SIG-M5 (cell line): ENCODE measurements around the gene TRIM8.

Experiments
- DNase-seq: peaks from one replicate; lab custom pipeline; 2025; lab: John Stamatoyannopoulos, UW

The TRIM8 gene

DNA sequence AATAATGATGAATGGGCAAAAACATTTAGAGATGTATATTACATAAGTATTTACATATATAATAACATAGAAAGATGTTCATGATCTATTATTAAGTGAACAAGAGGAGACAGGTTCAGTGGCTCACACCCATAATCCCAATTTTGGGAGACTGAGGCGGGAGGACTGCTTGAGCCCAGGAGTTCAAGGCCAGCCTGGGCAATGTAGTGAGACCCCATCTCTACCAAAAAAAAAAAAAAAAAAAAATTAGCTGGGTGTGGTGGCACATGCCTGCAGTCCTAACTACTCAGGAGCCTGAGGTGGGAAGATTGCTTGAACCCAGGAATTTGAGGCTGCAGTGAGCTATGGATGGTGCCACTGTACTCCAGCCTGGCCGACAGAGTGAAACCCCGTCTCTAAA lies 57.5 kb downstream of the TRIM8 start:
- no peak for DNase-seq

DNA sequence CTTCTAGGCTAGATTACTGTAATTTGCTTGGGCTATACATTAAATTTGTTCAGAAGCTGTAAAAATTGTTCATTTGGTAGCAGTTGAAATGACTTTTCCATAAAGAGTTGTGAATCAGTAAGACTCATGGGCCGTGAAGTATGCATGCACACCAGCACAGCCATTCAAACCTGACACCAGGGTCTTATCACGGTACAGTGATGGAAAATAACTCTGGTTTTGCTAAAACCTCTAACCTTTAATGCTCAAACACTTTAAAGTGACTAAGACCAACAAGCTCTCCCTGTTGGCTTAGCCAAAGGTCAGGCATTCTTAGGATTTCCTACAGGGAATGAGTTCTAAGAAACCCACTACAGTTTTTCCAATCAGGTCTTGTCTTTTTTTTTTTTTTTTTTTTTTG lies 58.5 kb downstream of the TRIM8 start:
- DNase-seq = no peak

DNA sequence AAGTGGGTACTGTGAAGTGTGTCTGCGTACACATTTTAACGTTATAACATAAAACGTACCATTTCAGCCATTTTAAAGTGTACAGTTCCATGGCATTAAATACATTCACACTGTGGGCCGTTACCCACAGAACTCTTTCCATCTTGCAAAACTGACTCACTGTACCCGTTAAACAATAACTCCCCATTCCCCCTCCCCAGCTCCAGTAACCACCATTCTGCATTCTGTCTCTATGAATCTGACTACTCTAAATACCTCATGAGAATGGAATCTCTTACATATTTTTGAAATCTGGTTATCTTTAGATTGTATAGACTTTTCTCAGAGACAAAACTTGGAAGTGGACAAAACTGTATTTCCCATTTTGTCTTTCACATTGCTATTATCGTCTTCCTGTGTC lies 60.6 kb downstream of the TRIM8 start:
- no peak for DNase-seq

DNA sequence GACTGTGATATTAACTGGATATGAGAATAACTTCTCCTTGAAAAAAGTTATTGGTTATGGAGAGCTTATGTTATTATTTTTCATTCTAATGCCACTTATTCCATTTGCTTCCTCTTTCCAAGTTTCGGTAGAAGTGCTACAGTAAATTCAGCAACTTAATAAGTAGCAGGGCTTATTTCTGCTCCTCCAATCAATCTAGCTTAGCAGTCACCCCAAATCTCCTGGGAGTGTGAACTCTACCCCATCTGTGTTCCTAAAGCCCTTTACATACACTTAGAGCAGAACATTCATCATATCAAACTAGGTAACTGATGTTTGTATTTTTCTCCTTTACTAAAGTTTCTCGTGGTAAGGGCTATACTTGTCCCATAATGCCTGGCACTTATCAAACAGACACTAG lies 61.3 kb downstream of the TRIM8 start:
- no peak for DNase-seq
